NT2/D1 (cell line): ENCODE results near the gene BTG1.
"Not testable (repeated sequence)": the region's sequence is repeated elsewhere in the genome, so short reads cannot be mapped to it uniquely, and the experiment has no call there.

Experiments used
- DNase-seq: peaks from one replicate; pipeline ENCODE4 v3.0.0-alpha.2; 2011; ENCODE audit warnings: low read depth, low spot score
- H3K27me3 ChIP-seq: 2 replicates; pipeline ENCODE4 v1.6.0; 2011; ENCODE audit warnings: mild to moderate bottlenecking; ENCODE audit not compliant: insufficient read length, insufficient read depth
- H3K36me3 ChIP-seq: 2 replicates; pipeline ENCODE4 v1.6.1; 2011; ENCODE audit warnings: mild to moderate bottlenecking, low read length, mixed read lengths; ENCODE audit not compliant: insufficient read depth, insufficient read length
- H3K4me1 ChIP-seq: 2 replicates; pipeline ENCODE4 v1.5.1; 2011; ENCODE audit not compliant: insufficient read depth, insufficient read length
- H3K4me3 ChIP-seq: 2 replicates; pipeline ENCODE4 v1.5.1; 2011; ENCODE audit warnings: low read depth; ENCODE audit not compliant: insufficient read length
- H3K9ac ChIP-seq: 2 replicates; pipeline ENCODE4 v1.6.0; 2011; ENCODE audit warnings: low read depth; ENCODE audit not compliant: insufficient read length
- H3K9me3 ChIP-seq: 2 replicates; pipeline ENCODE4 v1.5.1; 2011; ENCODE audit warnings: mild to moderate bottlenecking, low read length; ENCODE audit not compliant: insufficient read depth
- SUZ12 ChIP-seq: IDR thresholded peaks from 2 replicates; pipeline ENCODE4 v1.6.1; 2011; ENCODE audit not compliant: insufficient read length, insufficient read depth; ENCODE audit errors: extremely low read depth
- YY1 ChIP-seq: IDR thresholded peaks from 2 replicates; pipeline ENCODE4 v1.6.1; 2011; ENCODE audit not compliant: insufficient read length, insufficient read depth
- ZNF274 ChIP-seq: IDR thresholded peaks from 2 replicates; pipeline ENCODE4 v1.6.1; 2011; ENCODE audit warnings: mild to moderate bottlenecking, low read depth, low read length

BTG1 gene

GRCh38 chr12:92094751-92095161 lies 50.9 kb downstream of the BTG1 start:
- Histone ChIP-seq H3K36me3 (no peaks in the 10 kb centered on the region), H3K9me3 (no peaks in the 10 kb centered on the region), H3K27me3 (no peaks in the 10 kb centered on the region), H3K9ac (no peak overlapping the region), H3K4me3 (no peak overlapping the region), H3K4me1 (no peaks in the 10 kb centered on the region)
- no peak for TF ChIP-seq SUZ12
- no peak for TF ChIP-seq YY1
- TF ChIP-seq ZNF274, result no peak
- DNase-seq, result no peak

GRCh38 chr12:92094301-92094700 lies 51.3 kb downstream of the BTG1 start:
- not testable (repeated sequence) for DNase-seq, H3K4me3 ChIP-seq, H3K4me1 ChIP-seq, H3K27me3 ChIP-seq, H3K36me3 ChIP-seq, H3K9ac ChIP-seq, H3K9me3 ChIP-seq
